Measurements from ENCODE around the gene AMFR.

DNA sequence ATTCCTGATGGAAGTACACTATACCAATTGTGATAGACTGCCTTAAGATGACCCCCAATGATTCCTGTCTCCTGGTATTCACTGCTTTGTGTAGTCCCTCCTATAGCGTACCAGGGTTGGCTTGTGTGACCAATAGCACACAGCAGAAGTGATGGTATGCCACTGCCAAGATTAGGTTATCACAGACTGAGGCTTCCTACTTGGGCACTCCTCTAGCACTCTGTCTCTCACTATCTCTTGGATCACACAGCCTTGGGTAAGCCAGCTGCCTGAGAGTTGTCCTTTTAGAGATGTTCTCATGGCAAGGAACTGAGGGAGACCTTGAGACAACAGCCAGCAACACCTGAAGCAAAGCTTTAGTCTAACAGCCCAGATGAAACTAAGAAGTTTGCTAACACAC lies 12.7 kb upstream of the AMFR start:
- TF ChIP-seq, protein P1, sequence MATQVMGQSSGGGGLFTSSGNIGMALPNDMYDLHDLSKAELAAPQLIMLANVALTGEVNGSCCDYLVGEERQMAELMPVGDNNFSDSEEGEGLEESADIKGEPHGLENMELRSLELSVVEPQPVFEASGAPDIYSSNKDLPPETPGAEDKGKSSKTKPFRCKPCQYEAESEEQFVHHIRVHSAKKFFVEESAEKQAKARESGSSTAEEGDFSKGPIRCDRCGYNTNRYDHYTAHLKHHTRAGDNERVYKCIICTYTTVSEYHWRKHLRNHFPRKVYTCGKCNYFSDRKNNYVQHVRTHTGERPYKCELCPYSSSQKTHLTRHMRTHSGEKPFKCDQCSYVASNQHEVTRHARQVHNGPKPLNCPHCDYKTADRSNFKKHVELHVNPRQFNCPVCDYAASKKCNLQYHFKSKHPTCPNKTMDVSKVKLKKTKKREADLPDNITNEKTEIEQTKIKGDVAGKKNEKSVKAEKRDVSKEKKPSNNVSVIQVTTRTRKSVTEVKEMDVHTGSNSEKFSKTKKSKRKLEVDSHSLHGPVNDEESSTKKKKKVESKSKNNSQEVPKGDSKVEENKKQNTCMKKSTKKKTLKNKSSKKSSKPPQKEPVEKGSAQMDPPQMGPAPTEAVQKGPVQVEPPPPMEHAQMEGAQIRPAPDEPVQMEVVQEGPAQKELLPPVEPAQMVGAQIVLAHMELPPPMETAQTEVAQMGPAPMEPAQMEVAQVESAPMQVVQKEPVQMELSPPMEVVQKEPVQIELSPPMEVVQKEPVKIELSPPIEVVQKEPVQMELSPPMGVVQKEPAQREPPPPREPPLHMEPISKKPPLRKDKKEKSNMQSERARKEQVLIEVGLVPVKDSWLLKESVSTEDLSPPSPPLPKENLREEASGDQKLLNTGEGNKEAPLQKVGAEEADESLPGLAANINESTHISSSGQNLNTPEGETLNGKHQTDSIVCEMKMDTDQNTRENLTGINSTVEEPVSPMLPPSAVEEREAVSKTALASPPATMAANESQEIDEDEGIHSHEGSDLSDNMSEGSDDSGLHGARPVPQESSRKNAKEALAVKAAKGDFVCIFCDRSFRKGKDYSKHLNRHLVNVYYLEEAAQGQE (IDR thresholded peaks at IDR 0.05; ENCODE audit: insufficient read depth in 1 of 2, low read depth in 2 of 2, low read length in 2 of 2) = no peak
- TF ChIP-seq POLR2AphosphoS5 (IDR thresholded peaks at IDR 0.05; ENCODE audit: low read depth, low read length) = no peak
